CD4-positive, alpha-beta T cell (primary cell): Measurements from ENCODE around the gene IKZF1. TPM values are rescaled to one million over a fixed set of nuclear protein-coding genes. Genes with fewer than 3 reads are reported as not detected.

Source experiments
- ATAC-seq: fragments of 200-7000 bp; cut with Tn5 transposase; one replicate; pipeline ENCODE4 v1.10.0; 2022; ENCODE audit warnings: mild to moderate bottlenecking; ENCODE audit not compliant: poor library complexity
- CTCF ChIA-PET: fragments of 350-600 bp; sonication (Branson Sonifier 250); formaldehyde crosslinking; loops from one replicate; lab custom pipeline; 2021; ENCODE audit warnings: antibody characterized with exemption, inconsistent platforms; lab: Charles Lee
- POLR2A ChIA-PET: fragments of 350-600 bp; sonication (Branson Sonifier 250); formaldehyde crosslinking; loops from one replicate; lab custom pipeline; 2021; ENCODE audit warnings: antibody characterized with exemption, inconsistent platforms; lab: Charles Lee
- DNase-seq, 14 experiments: peaks; one replicate each; pipeline ENCODE4 v3.0.0-alpha.2; 2013 to 2020; ENCODE audit warnings: mixed read lengths in 2 of 14
- H3K27ac ChIP-seq, 2 donors: one replicate each; pipeline versions ENCODE4 v1.5.1 to v1.7.0; 2013; ENCODE audit warnings: low read length in 2 of 2, low read depth in 1 of 2, mild to moderate bottlenecking in 1 of 2
- H3K27me3 ChIP-seq, 2 experiments: 1 replicate in 1 of 2; 2 replicates in 1 of 2; pipeline versions ENCODE4 v1.6.1 to v1.7.0; 2013; ENCODE audit warnings: low read length in 2 of 2, control low read depth in 1 of 2, mild to moderate bottlenecking in 1 of 2, moderate library complexity in 1 of 2; ENCODE audit not compliant: insufficient read depth in 2 of 2, control insufficient read depth in 1 of 2
- H3K36me3 ChIP-seq: one replicate; pipeline ENCODE4 v1.6.1; 2013; ENCODE audit warnings: low read length, control low read depth; ENCODE audit not compliant: insufficient read depth
- H3K4me1 ChIP-seq: one replicate; pipeline ENCODE4 v1.6.1; 2013; ENCODE audit warnings: low read length, control low read depth; ENCODE audit not compliant: insufficient read depth
- H3K4me3 ChIP-seq: one replicate; pipeline ENCODE4 v1.5.1; 2013; ENCODE audit warnings: mild to moderate bottlenecking, low read length, moderate library complexity
- H3K9me3 ChIP-seq, 2 experiments: 1 replicate in 1 of 2; 2 replicates in 1 of 2; pipeline versions ENCODE4 v1.6.1 to v1.7.0; 2013; ENCODE audit warnings: low read length in 2 of 2, mild to moderate bottlenecking in 2 of 2, control low read depth in 1 of 2, moderate library complexity in 1 of 2; ENCODE audit not compliant: control insufficient read depth in 1 of 2, insufficient read depth in 1 of 2
- H3K27ac Mint-ChIP-seq: one replicate; pipeline ENCODE4 v1.8.0; 2020; ENCODE audit warnings: mixed read lengths
- H3K27me3 Mint-ChIP-seq: one replicate; pipeline ENCODE4 v1.8.0; 2021; ENCODE audit warnings: mixed read lengths
- H3K36me3 Mint-ChIP-seq: one replicate; pipeline ENCODE4 v1.8.0; 2021; ENCODE audit warnings: low read depth, mixed read lengths
- H3K4me1 Mint-ChIP-seq: one replicate; pipeline ENCODE4 v1.8.0; 2021; ENCODE audit warnings: low read depth, mixed read lengths
- H3K4me3 Mint-ChIP-seq: one replicate; pipeline ENCODE4 v1.8.0; 2020; ENCODE audit warnings: mild to moderate bottlenecking, mixed read lengths
- H3K9me3 Mint-ChIP-seq: one replicate; pipeline ENCODE4 v1.8.0; 2020; ENCODE audit warnings: mixed read lengths
- intact Hi-C, 2 experiments: fragments of 100-400 bp; cut with DNase I in 1 of 2; cut with micrococcal nuclease in 1 of 2; formaldehyde crosslinking; loops; one replicate each; pipeline versions ENCODE4 v1.15.1 to v1.9.0; 2023 to 2025; cut with DNase I, micrococcal nuclease
- total RNA-seq, 174 experiments: library from RNA in 2 of 174; stranded (reverse) in 2 of 174; gene quantifications; one replicate each; pipeline ENCODE4 v1.2.3 and lab custom pipeline; 2021 to 2026
- TF ChIP-seq, protein P1 (sequence below): fragments of 200-600 bp; IDR thresholded peaks from one replicate; pipeline ENCODE4 v1.8.0; 2022; ENCODE audit warnings: antibody characterized with exemption, mild to moderate bottlenecking

The IKZF1 gene
- total RNA-seq, 2 experiments from 2014 or later, result 297 to 300 TPM

DNA sequence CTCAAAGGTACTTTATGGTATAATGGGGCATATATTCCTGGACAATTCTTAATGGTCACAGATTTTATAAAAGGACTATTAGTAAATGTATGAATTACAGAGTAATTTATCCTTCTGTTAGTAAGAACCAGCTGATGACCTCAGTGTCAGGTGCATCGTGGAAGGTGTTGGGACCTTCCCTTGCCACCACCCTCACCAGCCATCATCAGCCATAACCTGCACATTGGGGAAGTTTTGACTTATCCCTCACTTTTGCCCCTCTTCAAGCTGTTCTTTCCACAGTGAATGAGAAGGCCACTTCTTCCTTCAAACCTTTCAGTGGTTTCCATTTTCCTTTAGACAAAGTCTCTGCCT lies 93.4 kb downstream of the IKZF1 start:
- H3K4me1 Mint-ChIP-seq, result peaks cover 82% of the 10 kb centered on the region
- no peaks in the 10 kb centered on the region for H3K27me3 Mint-ChIP-seq
- H3K27me3 ChIP-seq, result no peaks in the 10 kb centered on the region
- ATAC-seq, result no peak
- no peaks in the 10 kb centered on the region for H3K9me3 ChIP-seq
- H3K9me3 Mint-ChIP-seq, result no peaks in the 10 kb centered on the region
- no peak overlapping the region for H3K4me3 ChIP-seq
- POLR2A ChIA-PET, result interaction anchor here (1.0 to 1.5 kb wide), 5 partner anchors 9 to 31 kb away, joined by 3 to 5 read pairs (median 3); no protein-coding TSS in a partner anchor
- CTCF ChIA-PET, result interaction anchor here (0.9 to 2.4 kb wide), 3 partner anchors 20 to 193 kb away, joined by 3 to 11 read pairs (median 8); no protein-coding TSS in a partner anchor
- peaks cover 91% of the 10 kb centered on the region for H3K36me3 Mint-ChIP-seq
- peaks cover 95% of the 10 kb centered on the region for H3K36me3 ChIP-seq
- H3K4me1 ChIP-seq, result peaks cover 47% of the 10 kb centered on the region
- peak in 1 of 14 experiments; percentile 51 for DNase-seq
- H3K27ac ChIP-seq, result peak overlapping the region; percentile 69 to 81
- peak overlapping the region; percentile 94 for H3K27ac Mint-ChIP-seq
- no peak overlapping the region for H3K4me3 Mint-ChIP-seq
- TF ChIP-seq, protein P1, sequence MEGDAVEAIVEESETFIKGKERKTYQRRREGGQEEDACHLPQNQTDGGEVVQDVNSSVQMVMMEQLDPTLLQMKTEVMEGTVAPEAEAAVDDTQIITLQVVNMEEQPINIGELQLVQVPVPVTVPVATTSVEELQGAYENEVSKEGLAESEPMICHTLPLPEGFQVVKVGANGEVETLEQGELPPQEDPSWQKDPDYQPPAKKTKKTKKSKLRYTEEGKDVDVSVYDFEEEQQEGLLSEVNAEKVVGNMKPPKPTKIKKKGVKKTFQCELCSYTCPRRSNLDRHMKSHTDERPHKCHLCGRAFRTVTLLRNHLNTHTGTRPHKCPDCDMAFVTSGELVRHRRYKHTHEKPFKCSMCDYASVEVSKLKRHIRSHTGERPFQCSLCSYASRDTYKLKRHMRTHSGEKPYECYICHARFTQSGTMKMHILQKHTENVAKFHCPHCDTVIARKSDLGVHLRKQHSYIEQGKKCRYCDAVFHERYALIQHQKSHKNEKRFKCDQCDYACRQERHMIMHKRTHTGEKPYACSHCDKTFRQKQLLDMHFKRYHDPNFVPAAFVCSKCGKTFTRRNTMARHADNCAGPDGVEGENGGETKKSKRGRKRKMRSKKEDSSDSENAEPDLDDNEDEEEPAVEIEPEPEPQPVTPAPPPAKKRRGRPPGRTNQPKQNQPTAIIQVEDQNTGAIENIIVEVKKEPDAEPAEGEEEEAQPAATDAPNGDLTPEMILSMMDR, result no peak
- intact Hi-C loops, result no loop called here

GRCh38 chr7:50399206-50399605 lies 94.7 kb downstream of the IKZF1 start:
- ATAC-seq, result no peak
- no peaks in the 10 kb centered on the region for H3K9me3 ChIP-seq
- H3K36me3 ChIP-seq, result peaks cover 93% of the 10 kb centered on the region
- TF ChIP-seq, protein P1, result no peak
- intact Hi-C loops, result no loop called here
- no peaks in the 10 kb centered on the region for H3K9me3 Mint-ChIP-seq
- H3K4me3 Mint-ChIP-seq, result no peak overlapping the region
- H3K27ac Mint-ChIP-seq, result peak overlapping the region; percentile 94
- H3K36me3 Mint-ChIP-seq, result peaks cover 91% of the 10 kb centered on the region
- H3K27me3 ChIP-seq, result no peaks in the 10 kb centered on the region
- H3K27ac ChIP-seq, result no peak overlapping the region
- peaks cover 35% of the 10 kb centered on the region for H3K4me1 ChIP-seq
- CTCF ChIA-PET, result interaction anchor here (0.9 kb wide), 1 partner anchor 21 kb away, joined by 3 read pairs; no protein-coding TSS in a partner anchor
- no peak overlapping the region for H3K4me3 ChIP-seq
- no peak for DNase-seq
- H3K4me1 Mint-ChIP-seq, result peaks cover 78% of the 10 kb centered on the region
- POLR2A ChIA-PET, result interaction anchor here (0.8 to 1.1 kb wide), 2 partner anchors 25 to 26 kb away, joined by 3 read pairs; no protein-coding TSS in a partner anchor
- H3K27me3 Mint-ChIP-seq, result no peaks in the 10 kb centered on the region

GRCh38 chr7:50399635-50400034 lies 95.1 kb downstream of the IKZF1 start:
- H3K27me3 Mint-ChIP-seq, result no peaks in the 10 kb centered on the region
- DNase-seq (no peak), ATAC-seq (no peak)
- ChIA-PET CTCF (interaction anchor here (0.9 kb wide), 1 partner anchor 21 kb away, joined by 3 read pairs; no protein-coding TSS in a partner anchor), POLR2A (no interaction called here)
- no peaks in the 10 kb centered on the region for H3K9me3 ChIP-seq
- no peaks in the 10 kb centered on the region for H3K9me3 Mint-ChIP-seq
- no peak overlapping the region for H3K27ac Mint-ChIP-seq
- peaks cover 93% of the 10 kb centered on the region for H3K36me3 ChIP-seq
- H3K4me1 ChIP-seq, result peaks cover 34% of the 10 kb centered on the region
- H3K27ac ChIP-seq, result no peak overlapping the region
- intact Hi-C loops, result no loop called here
- TF ChIP-seq, protein P1, result no peak
- H3K4me1 Mint-ChIP-seq, result peaks cover 78% of the 10 kb centered on the region
- peaks cover 91% of the 10 kb centered on the region for H3K36me3 Mint-ChIP-seq
- no peak overlapping the region for H3K4me3 Mint-ChIP-seq
- H3K27me3 ChIP-seq, result no peaks in the 10 kb centered on the region
- H3K4me3 ChIP-seq, result no peak overlapping the region
